NOMO-1 (cell line): ENCODE data around the gene OLFML3.

ENCODE experiments used
- DNase-seq, 2 experiments: peaks; one replicate each; lab custom pipeline; 2025; ENCODE audit not compliant: unreplicated experiment in 2 of 2; lab: John Stamatoyannopoulos, UW

Gene OLFML3

DNA sequence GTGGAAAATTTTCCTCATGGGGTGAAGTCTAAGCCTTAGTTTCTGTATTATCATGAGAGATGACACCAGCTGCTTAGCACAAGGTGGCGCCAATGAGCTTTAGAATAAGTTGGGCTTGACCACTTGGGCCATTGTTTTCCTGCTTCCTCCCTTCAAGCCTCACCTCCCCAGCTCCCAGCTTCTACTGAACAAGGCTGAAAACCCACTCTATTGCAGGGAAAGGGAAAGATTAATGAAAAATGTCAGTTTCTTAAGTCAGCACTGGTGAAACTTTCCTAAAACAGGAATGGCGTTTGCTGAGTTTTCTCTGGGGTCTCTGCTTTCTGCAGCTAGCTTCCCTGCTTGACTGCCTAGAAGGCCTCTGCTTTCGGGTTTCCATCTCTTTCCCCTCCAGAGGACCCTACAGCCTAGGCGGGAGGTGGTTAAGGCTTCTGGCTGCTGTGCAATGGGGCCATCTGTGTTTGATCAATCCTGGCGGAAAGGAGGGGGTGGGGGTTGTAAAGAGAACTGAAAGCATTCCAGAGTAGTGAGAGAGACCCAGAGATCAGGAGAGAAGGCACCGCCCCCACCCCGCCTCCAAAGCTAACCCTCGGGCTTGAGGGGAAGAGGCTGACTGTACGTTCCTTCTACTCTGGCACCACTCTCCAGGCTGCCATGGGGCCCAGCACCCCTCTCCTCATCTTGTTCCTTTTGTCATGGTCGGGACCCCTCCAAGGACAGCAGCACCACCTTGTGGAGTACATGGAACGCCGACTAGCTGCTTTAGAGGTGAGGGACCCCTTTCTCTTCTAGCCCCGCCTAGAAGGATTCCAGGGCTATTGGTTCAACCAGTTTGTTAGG is at the start of gene OLFML3:
Gene OLFML3, plus strand, starts transcription at position 612 of the 840 bp plus-strand sequence. Its CDS starts 43 bp downstream, at position 655.
- peak; percentile 59 to 77 for DNase-seq

DNA sequence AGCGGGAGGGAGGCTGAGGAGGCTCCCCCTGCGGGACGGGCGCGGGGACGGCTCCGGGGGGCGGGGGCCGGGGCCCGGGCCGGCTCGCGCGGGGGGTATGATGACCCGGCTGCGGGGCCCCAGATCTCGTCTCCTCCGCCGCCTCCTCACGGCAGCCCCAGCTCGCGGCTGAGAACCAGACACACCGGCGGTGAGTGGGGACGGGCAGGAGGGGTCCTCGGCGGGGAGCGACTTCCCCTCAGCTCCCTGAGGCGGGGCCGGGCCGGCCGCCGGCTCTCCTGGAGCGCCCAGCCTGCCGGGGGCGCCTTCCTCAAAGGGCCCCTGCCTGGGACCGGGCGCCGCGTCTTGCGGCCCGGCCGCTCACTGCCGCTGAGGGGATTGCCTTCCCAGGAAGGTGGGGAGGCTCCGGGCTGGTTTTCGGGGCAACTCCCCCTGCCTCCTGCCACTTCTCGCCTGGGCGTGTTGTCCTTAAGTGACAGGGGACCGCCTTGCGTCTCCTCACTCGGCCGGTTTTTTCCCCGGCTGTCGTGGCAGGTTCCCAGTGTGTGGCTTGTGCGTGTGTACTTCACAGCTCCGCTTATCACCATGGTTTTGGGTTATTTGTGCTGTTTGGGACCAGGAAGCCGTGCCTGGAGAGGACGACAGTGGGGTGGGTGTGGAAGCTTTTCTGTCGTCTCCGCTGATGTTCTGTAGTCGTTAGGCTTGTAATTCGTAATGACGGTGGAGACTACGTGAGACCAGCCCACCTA is 49.4 kb upstream of the OLFML3 start:
- DNase-seq: peak; percentile 37 to 50

DNA sequence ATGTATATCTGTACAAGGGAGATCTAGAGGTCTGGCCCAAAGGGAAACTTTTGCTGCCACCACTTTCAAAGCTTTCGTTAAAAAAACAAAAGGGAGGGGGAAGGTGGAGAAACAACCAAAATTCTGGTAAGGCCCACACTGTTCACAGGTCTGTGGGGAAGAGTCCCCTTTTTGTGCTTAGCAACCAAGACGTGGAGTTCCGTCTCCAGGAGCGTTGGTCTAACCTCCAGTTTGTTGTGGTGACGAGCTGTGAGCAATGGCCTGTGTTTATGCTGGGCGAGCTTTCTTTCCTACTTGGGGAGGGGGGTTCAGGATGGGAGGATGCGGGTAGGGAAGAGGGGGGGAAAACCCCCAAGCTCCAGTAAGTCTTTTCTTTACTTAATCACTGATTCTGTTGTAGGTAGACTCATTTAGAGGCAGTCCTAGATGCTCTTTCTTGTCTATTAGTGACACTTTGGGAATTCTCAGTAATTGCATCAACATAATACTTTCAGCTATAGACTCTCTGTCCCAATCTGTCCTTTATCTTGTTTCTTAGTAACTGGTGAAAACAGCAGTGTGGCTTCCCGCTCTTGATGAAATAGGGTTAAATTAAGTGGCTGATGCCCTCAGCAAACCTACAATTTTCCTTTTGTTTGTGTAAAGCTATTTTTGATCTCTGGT is 48.6 kb upstream of the OLFML3 start:
- peak; percentile 49 to 55 for DNase-seq

GRCh38 chr1:113931451-113931851 is 47.8 kb upstream of the OLFML3 start:
- peak in 1 of 2 experiments; percentile 29 for DNase-seq

DNA sequence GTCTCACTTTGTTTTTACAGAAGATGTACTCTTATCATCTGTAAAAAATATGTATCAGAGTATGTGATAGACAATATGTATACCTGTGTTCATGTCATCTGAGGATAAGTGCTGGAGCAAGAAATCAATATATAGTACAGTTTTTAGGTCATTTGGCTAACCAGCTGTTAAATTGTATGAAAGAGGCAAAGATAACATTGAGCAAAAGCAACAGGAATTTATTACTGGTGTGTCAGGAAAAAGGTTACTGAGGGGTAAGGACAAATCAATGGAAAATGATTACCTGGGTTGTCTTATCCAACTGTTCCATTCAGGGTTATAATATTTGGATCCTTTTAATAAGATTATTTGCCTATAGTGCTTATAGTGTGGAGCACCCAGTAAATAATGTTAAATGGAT is 45.3 kb upstream of the OLFML3 start:
- DNase-seq: no peak

GRCh38 chr1:113934511-113935055 is 44.7 kb upstream of the OLFML3 start:
- DNase-seq: no peak

DNA sequence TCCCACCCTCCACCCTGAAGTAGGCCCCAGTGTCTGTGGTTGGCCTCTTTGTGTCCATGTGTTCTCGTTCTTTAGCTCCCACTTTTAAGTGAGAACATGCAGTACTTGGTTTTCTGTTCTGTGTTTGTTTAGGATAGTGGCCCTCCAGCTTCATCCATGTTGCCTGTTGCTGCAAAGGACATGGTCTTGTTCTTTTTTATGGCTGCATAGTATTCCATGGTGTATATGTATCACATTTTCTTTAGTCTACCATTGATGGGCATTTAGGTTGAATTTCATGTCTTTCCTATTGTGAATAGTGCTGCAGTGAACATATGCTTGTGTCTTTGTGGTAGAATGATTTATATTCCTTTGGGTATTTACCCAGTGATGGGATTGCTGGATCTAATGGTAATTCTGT is 44.1 kb upstream of the OLFML3 start:
- DNase-seq: no peak

GRCh38 chr1:113935970-113936369 is 43.3 kb upstream of the OLFML3 start:
- no peak for DNase-seq

GRCh38 chr1:113937146-113937545 is 42.1 kb upstream of the OLFML3 start:
- no peak for DNase-seq

DNA sequence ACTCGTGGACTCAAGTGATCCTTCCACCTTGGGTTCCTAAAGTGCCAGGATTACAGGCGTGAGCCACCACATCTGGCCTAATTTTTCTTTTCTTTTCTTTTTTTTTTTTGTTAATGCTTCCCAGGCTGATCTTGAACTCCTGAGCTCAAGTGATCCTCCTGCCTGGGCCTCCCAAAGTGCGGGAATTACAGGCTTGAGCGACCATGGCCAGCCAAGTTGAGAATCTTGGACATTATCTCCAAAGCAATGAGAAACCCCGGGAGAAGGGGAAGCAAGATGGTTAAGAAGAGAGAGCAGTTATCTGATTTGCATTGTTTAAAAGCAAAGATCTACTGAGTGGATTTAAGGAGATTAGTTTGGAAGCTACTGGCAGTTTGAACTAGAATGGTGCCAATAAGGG is 41.1 kb upstream of the OLFML3 start:
- no peak for DNase-seq

DNA sequence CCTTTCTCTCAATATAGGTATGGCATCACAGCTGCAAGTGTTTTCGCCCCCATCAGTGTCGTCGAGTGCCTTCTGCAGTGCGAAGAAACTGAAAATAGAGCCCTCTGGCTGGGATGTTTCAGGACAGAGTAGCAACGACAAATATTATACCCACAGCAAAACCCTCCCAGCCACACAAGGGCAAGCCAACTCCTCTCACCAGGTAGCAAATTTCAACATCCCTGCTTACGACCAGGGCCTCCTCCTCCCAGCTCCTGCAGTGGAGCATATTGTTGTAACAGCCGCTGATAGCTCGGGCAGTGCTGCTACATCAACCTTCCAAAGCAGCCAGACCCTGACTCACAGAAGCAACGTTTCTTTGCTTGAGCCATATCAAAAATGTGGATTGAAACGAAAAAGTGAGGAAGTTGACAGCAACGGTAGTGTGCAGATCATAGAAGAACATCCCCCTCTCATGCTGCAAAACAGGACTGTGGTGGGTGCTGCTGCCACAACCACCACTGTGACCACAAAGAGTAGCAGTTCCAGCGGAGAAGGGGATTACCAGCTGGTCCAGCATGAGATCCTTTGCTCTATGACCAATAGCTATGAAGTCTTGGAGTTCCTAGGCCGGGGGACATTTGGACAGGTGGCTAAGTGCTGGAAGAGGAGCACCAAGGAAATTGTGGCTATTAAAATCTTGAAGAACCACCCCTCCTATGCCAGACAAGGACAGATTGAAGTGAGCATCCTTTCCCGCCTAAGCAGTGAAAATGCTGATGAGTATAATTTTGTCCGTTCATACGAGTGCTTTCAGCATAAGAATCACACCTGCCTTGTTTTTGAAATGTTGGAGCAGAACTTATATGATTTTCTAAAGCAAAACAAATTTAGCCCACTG is 38.7 kb upstream of the OLFML3 start:
- DNase-seq: peak; percentile 70 to 72

DNA sequence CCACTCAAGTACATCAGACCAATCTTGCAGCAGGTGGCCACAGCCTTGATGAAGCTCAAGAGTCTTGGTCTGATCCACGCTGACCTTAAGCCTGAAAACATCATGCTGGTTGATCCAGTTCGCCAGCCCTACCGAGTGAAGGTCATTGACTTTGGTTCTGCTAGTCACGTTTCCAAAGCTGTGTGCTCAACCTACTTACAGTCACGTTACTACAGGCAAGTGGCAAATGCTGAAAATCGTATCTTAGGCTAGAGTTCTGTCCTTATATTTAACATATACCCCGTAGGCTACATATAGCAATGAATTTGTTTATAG is 38.1 kb upstream of the OLFML3 start:
- no peak for DNase-seq

DNA sequence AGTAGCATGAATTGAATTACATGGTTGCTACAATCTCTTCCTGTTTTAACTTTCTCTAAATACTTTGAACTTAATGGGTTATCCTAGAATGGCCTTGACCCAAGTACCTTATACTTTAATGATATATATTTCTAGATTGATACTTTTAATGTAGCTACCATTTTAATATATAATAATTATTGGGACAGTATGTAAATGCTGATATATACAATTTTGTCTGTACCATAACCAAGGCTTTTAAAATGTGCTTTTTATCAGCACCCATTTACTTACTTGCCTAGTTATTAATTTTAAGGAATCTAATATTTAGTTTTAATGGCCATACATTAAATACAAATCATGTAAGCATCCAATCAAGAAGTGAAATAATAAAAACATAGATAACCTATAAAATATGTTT is 36.7 kb upstream of the OLFML3 start:
- DNase-seq: no peak

DNA sequence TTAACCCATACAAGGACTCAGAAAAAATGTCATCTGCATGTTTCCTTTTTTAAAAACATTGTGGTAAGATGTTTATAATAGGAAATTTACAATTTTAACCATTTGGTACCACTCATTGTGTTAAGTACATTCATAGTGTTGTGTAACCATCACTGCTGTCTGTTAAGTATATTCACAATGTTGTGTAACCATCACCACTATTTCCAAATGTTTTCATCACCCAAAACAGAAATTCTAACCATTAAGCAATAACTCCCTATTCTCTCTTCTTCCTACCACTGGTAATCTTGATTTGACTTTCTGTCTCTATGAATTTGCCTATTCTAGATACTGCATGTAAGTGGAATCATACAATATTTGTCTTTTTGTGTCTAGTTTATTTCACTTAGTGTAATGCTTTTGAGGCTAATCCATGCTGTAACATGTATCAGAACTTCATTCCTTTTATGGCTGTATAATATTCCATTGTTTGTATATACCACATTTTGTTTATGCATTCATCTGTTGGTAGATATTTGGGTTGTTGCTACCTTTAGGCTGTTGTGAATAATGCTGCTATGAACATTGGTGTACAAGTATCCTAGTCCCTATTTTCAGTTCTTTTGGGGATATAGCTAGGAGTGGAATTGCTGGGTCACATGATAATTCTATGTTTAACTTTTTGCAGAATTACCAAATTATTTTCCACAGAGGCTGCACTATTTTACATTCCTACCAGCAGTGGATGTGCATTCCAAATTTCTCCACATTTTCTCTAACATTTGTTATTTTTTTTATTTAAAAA is 36.1 kb upstream of the OLFML3 start:
- peak; percentile 55 to 89 for DNase-seq

- DNase-seq: no peak
Observed at GRCh38 chr1:113945329-113945728, 33.9 kb upstream of the OLFML3 start.

- DNase-seq: no peak
Observed at GRCh38 chr1:113946112-113946511, 33.2 kb upstream of the OLFML3 start.

DNA sequence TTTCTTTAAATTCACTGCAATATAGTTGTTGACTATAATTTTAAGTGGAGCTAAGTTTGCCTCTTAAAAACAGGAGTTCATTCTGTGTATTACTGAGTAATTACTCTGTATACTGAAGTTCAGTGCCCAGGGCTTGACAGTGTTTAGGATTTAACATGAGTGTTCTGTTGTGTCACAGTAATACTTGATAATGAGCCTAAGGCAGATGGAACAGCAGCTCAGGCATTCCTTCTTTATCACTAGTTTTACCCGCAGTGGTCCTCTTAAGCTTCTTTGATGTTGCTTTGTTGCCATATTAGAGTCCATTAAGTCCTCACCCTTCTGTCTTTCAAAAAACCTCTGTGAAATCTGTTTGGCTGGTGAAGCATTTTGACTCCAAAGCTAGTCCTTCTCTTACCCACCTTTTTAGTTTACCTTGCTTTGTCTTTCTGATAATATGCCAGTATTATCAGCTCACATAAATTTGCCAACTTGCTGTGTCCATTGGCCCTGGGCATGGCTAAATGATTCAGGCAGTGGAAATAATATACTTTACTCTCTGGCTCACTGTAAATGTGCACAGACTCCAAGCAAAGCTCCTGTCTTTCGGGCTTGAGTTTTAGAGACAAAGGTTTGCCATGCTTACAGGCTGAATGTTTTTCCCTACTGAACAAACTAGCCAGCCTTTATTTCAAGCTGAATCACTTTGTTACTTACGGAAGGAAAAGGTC is 32.4 kb upstream of the OLFML3 start:
- DNase-seq: no peak

- no peak for DNase-seq
Observed at GRCh38 chr1:113947388-113948107, 31.7 kb upstream of the OLFML3 start.
